Trophoblast cell (in vitro differentiated cells and primary cell): Measurements from ENCODE around the gene KIF21B.

ENCODE experiments used
- DNase-seq, 2 donors: peaks; one replicate each; pipeline ENCODE4 v3.0.0-alpha.2; 2016
- H2AFZ ChIP-seq: 2 replicates; pipeline ENCODE4 v1.6.1; 2013; ENCODE audit warnings: low read length, moderate library complexity, mild to moderate bottlenecking; ENCODE audit not compliant: insufficient read depth, poor library complexity
- H2AK5ac ChIP-seq: 2 replicates; pipeline ENCODE4 v1.6.1; 2013; ENCODE audit warnings: mild to moderate bottlenecking, low read length
- H2BK120ac ChIP-seq: 2 replicates; pipeline ENCODE4 v1.6.1; 2013; ENCODE audit warnings: low read length, mild to moderate bottlenecking, moderate library complexity; ENCODE audit not compliant: insufficient read depth, poor library complexity
- H2BK12ac ChIP-seq: 2 replicates; pipeline ENCODE4 v1.6.1; 2013; ENCODE audit warnings: mild to moderate bottlenecking, low read length, moderate library complexity
- H2BK5ac ChIP-seq: 2 replicates; pipeline ENCODE4 v1.6.1; 2013; ENCODE audit warnings: low read length, low read depth, moderate library complexity, mild to moderate bottlenecking; ENCODE audit not compliant: poor library complexity
- H3K14ac ChIP-seq: 2 replicates; pipeline ENCODE4 v1.6.1; 2013; ENCODE audit warnings: mild to moderate bottlenecking, low read length
- H3K18ac ChIP-seq: 2 replicates; pipeline ENCODE4 v1.6.1; 2013; ENCODE audit warnings: mild to moderate bottlenecking, low read length
- H3K23ac ChIP-seq: 2 replicates; pipeline ENCODE4 v1.6.1; 2013; ENCODE audit warnings: low read length
- H3K27ac ChIP-seq: 2 replicates; pipeline ENCODE4 v1.5.1; 2013; ENCODE audit warnings: low read depth, mild to moderate bottlenecking, inconsistent platforms, low read length, moderate library complexity
- H3K27me3 ChIP-seq: 2 replicates; pipeline ENCODE4 v1.6.1; 2013; ENCODE audit warnings: inconsistent platforms, mild to moderate bottlenecking, low read length, moderate library complexity; ENCODE audit not compliant: insufficient read depth
- H3K36me3 ChIP-seq, 2 experiments: 1 replicate in 1 of 2; 2 replicates in 1 of 2; pipeline ENCODE4 v1.6.1; 2013; ENCODE audit warnings: low read length in 2 of 2, mild to moderate bottlenecking in 2 of 2, moderate library complexity in 1 of 2; ENCODE audit not compliant: insufficient read depth in 2 of 2, control insufficient read depth in 1 of 2
- H3K4ac ChIP-seq: 2 replicates; pipeline ENCODE4 v1.6.1; 2013; ENCODE audit warnings: low read depth, mild to moderate bottlenecking, low read length, moderate library complexity
- H3K4me1 ChIP-seq, 2 experiments: 1 replicate in 1 of 2; 2 replicates in 1 of 2; pipeline ENCODE4 v1.6.1; 2013; ENCODE audit warnings: low read length in 2 of 2, mild to moderate bottlenecking in 2 of 2, moderate library complexity in 1 of 2; ENCODE audit not compliant: insufficient read depth in 2 of 2, control insufficient read depth in 1 of 2
- H3K4me2 ChIP-seq: 2 replicates; pipeline ENCODE4 v1.6.1; 2013; ENCODE audit warnings: inconsistent platforms, mild to moderate bottlenecking, low read length, moderate library complexity
- H3K4me3 ChIP-seq: 2 replicates; pipeline ENCODE4 v1.5.1; 2013; ENCODE audit warnings: mild to moderate bottlenecking, low read depth, low read length, inconsistent platforms
- H3K79me1 ChIP-seq: one replicate; pipeline ENCODE4 v1.6.1; 2013; ENCODE audit warnings: low read length
- H3K79me2 ChIP-seq: 2 replicates; pipeline ENCODE4 v1.6.1; 2013; ENCODE audit warnings: low read length, mild to moderate bottlenecking; ENCODE audit not compliant: control insufficient read depth, insufficient read depth, poor library complexity
- H3K9ac ChIP-seq: 2 replicates; pipeline ENCODE4 v1.6.1; 2013; ENCODE audit warnings: mild to moderate bottlenecking, low read length
- H3K9me3 ChIP-seq: 2 replicates; pipeline ENCODE4 v1.6.1; 2013; ENCODE audit warnings: low read depth, mild to moderate bottlenecking, control low read depth, inconsistent platforms, low read length; ENCODE audit not compliant: insufficient read depth
- H4K12ac ChIP-seq: 2 replicates; pipeline ENCODE4 v1.6.1; 2013; ENCODE audit warnings: low read depth, mild to moderate bottlenecking, low read length, moderate library complexity
- H4K8ac ChIP-seq: 2 replicates; pipeline ENCODE4 v1.6.1; 2013; ENCODE audit warnings: low read depth, mild to moderate bottlenecking, low read length, moderate library complexity
- H4K91ac ChIP-seq: one replicate; pipeline ENCODE4 v1.6.1; 2013; ENCODE audit warnings: low read depth, mild to moderate bottlenecking, low read length, moderate library complexity
- WGBS: extraction: QIAGEN DNeasy Blood & Tissue Kit; methylation state at CpG from one replicate; pipeline ENCODE4 v1.1.7; 2013; ENCODE audit warnings: missing lambda C conversion rate; ENCODE audit not compliant: insufficient read length, insufficient coverage; ENCODE audit errors: extremely low coverage; 5-methylcytosine and 5-hydroxymethylcytosine counted together

KIF21B gene

GRCh38 chr1:201063145-201063544, 39.6 kb upstream of the KIF21B start:
- no peak overlapping the region for H2BK120ac ChIP-seq
- no peak overlapping the region for H3K23ac ChIP-seq
- no CpG with 5 or more reads among the region's 7 CpGs for WGBS
- H3K9ac ChIP-seq, result no peak overlapping the region
- H2AK5ac ChIP-seq, result no peak overlapping the region
- no peaks in the 10 kb centered on the region for H3K27me3 ChIP-seq
- no peak for DNase-seq
- no peaks in the 10 kb centered on the region for H3K36me3 ChIP-seq
- H3K9me3 ChIP-seq, result peaks cover 2% of the 10 kb centered on the region
- H4K91ac ChIP-seq, result no peak overlapping the region
- no peak overlapping the region for H4K8ac ChIP-seq
- H3K4ac ChIP-seq, result no peak overlapping the region
- H3K4me3 ChIP-seq, result no peak overlapping the region
- no peaks in the 10 kb centered on the region for H3K4me1 ChIP-seq
- H3K79me2 ChIP-seq, result no peaks in the 10 kb centered on the region
- H2AFZ ChIP-seq, result no peak overlapping the region
- no peak overlapping the region for H2BK5ac ChIP-seq
- H3K4me2 ChIP-seq, result no peak overlapping the region
- H3K14ac ChIP-seq, result no peak overlapping the region
- H2BK12ac ChIP-seq, result no peak overlapping the region
- H3K79me1 ChIP-seq, result no peaks in the 10 kb centered on the region
- H3K27ac ChIP-seq, result no peak overlapping the region
- H3K18ac ChIP-seq, result no peak overlapping the region
- H4K12ac ChIP-seq, result no peak overlapping the region

DNA sequence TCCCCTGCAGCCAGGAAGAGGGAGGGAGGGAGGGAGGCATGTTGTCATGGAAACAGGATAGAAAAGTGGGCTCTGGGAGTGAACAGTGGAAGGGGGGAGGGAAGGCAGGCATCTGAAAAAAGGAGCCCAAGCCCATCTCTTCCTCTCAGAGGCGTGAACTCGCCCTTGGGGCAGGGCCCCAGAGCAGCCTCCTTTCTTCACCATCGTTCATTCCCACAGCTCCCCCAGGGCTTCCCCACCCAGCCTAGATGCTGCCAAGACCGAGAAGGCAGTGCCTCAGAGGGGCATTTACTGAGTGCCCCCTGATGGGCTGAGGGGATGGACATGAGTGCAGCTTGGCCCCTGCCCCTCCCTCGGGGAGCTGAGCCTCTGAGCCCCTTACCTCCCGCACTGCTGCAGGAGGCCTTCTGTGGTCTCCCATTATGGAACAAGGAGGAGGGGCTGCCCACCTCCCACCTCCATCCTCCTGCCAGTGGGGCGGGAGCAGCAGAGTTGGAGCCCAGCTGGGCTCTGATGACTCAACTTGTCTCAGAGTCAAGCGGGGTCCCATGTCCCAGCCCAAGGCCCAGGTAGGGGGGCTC, 39.1 kb upstream of the KIF21B start:
- H3K27me3 ChIP-seq, result no peaks in the 10 kb centered on the region
- no peak overlapping the region for H2BK120ac ChIP-seq
- H3K4me1 ChIP-seq, result no peaks in the 10 kb centered on the region
- H3K27ac ChIP-seq, result no peak overlapping the region
- no peaks in the 10 kb centered on the region for H3K79me2 ChIP-seq
- no peak overlapping the region for H2AFZ ChIP-seq
- H2BK5ac ChIP-seq, result no peak overlapping the region
- H3K14ac ChIP-seq, result no peak overlapping the region
- no peak overlapping the region for H2BK12ac ChIP-seq
- H4K91ac ChIP-seq, result no peak overlapping the region
- peaks cover 4% of the 10 kb centered on the region for H3K9me3 ChIP-seq
- H4K8ac ChIP-seq, result no peak overlapping the region
- no peak overlapping the region for H3K9ac ChIP-seq
- no peak overlapping the region for H3K4me3 ChIP-seq
- H3K18ac ChIP-seq, result no peak overlapping the region
- H3K23ac ChIP-seq, result no peak overlapping the region
- no peaks in the 10 kb centered on the region for H3K36me3 ChIP-seq
- no peak overlapping the region for H3K4me2 ChIP-seq
- DNase-seq, result no peak
- no peak overlapping the region for H4K12ac ChIP-seq
- H3K4ac ChIP-seq, result no peak overlapping the region
- no peaks in the 10 kb centered on the region for H3K79me1 ChIP-seq
- no peak overlapping the region for H2AK5ac ChIP-seq
- no CpG with 5 or more reads among the region's 8 CpGs for WGBS

DNA sequence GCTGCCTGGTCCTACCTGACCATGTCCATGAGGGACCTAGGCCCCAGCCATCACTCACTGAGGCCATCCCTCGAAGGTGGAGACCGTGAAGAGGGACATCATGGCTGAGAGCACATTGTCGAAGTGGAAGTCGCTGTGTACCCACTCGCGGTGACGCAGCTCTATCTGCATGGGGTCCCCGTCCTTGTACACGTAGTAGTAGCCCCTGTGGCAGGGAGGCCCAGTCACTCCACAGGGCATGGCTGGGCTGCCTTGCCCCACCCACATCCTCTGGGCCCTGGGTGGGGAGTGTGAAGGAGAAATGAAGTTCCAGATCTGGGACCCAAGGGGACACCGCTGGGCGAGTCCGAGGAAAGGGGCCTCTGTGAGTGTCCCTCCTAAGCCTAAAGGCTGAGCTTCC, 38.4 kb upstream of the KIF21B start:
- Histone ChIP-seq H3K79me2 (no peaks in the 10 kb centered on the region), H3K9ac (no peak overlapping the region), H2BK120ac (no peak overlapping the region), H3K79me1 (no peaks in the 10 kb centered on the region), H3K4me1 (no peaks in the 10 kb centered on the region), H3K4me3 (no peak overlapping the region), H3K23ac (no peak overlapping the region), H2BK12ac (no peak overlapping the region), H4K91ac (no peak overlapping the region), H2AFZ (no peak overlapping the region), H3K18ac (no peak overlapping the region), H4K8ac (no peak overlapping the region), H3K4ac (no peak overlapping the region), H2BK5ac (no peak overlapping the region), H3K36me3 (no peaks in the 10 kb centered on the region), H3K9me3 (peaks cover 4% of the 10 kb centered on the region), H3K27ac (no peak overlapping the region), H3K4me2 (no peak overlapping the region), H2AK5ac (no peak overlapping the region), H4K12ac (no peak overlapping the region), H3K27me3 (no peaks in the 10 kb centered on the region), H3K14ac (no peak overlapping the region)
- WGBS, result no CpG with 5 or more reads among the region's 12 CpGs
- no peak for DNase-seq

DNA sequence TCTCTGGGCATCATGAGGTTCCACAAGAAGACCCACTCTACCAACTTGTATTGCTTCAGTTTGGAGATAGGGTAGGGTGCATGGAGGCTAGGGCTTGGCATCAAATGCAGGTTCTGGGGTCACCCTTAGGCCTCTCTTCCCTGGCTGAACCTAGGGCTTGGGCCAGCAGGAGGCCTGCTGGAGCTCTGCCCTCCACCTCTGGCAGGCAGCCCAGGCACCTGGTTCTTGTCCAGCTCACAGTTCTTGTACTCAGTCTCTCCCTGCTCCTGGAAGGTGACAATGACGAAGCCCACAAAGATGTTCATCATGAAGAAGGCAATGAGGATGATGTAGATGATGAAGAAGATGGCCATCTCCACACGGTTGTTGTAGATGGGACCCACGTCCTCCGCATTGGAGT, 37.5 kb upstream of the KIF21B start:
- Histone ChIP-seq H3K14ac (no peak overlapping the region), H3K9ac (no peak overlapping the region), H4K12ac (no peak overlapping the region), H4K8ac (no peak overlapping the region), H3K27me3 (no peaks in the 10 kb centered on the region), H2AFZ (no peak overlapping the region), H3K4ac (no peak overlapping the region), H2BK5ac (no peak overlapping the region), H3K9me3 (peaks cover 4% of the 10 kb centered on the region), H3K79me1 (no peaks in the 10 kb centered on the region), H3K4me2 (no peak overlapping the region), H3K27ac (no peak overlapping the region), H3K36me3 (no peaks in the 10 kb centered on the region), H3K23ac (no peak overlapping the region), H2BK120ac (no peak overlapping the region), H3K4me3 (no peak overlapping the region), H2BK12ac (no peak overlapping the region), H3K4me1 (no peaks in the 10 kb centered on the region), H3K18ac (no peak overlapping the region), H2AK5ac (no peak overlapping the region), H3K79me2 (no peaks in the 10 kb centered on the region), H4K91ac (no peak overlapping the region)
- no peak for DNase-seq
- WGBS, result no CpG with 5 or more reads among the region's 4 CpGs
